Amniotic epithelial cell (primary cell): ENCODE measurements around the gene PTPN14.

Source experiments
- DNase-seq: peaks from one replicate; pipeline ENCODE4 v3.0.0-alpha.2; 2010; ENCODE audit warnings: low read depth

Gene PTPN14

GRCh38 chr1:214332946-214333798 lies 218.2 kb downstream of the PTPN14 start:
- peak; percentile 59 for DNase-seq

- DNase-seq = peak; percentile 32
Observed at GRCh38 chr1:214331827-214332423, 219.5 kb downstream of the PTPN14 start.

DNA sequence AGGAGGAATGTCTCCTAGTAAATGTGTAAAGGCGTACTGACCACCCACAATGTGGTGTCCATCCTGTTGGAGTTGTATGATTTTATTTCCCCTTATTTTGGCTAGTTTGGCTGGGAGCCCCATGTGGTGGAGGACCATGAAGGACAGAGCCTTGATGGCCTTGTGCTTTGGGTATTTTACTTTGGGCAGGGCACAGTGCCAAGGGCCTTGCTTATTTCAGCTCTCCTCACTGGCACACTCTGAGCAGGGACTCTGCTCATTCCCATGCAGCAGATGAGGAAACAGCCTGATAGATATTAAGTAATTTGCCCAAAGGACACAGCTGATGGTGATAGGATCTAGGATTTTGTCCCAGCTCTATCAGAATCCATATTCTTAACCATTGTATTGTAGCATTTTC lies 220.2 kb downstream of the PTPN14 start:
- DNase-seq = no peak

DNA sequence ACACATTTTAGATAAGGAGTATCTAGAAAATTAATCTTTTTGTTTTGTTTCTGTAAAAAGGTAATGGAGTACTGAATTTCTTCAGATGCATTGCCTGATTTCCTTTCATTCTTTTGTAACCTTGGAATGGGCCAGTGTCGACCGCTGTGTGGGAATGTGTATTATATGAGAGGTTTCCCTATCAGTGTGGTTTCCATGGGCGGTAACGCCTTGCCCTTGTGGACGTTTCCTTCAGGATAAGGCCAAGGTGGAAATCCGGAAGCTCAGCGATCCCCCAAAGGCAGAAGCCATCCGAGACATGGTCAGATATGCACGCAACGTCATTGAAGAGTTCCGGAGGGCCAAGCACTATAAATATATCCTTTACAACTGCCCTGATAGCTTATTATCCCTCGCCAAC lies 220.7 kb downstream of the PTPN14 start:
- DNase-seq = no peak

DNA sequence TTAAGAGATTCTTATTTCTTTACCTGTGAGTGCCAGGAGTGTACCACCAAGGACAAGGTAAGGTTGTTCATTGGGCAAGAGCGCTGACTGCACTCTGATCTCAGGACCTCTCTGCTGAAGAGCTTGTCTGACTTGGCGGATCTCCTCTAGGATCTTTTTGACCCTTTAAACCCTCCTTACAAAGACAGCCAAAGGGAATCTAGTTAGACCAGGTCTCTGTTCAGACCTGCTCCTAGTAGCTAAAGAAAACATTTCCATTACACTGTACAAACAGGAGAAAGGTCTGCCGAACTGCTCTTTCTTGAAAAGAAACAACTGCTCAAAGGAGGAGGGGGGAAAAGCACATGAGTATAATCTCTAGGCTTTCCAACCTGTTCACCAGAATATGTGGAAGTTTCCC lies 221.2 kb downstream of the PTPN14 start:
- DNase-seq = no peak

DNA sequence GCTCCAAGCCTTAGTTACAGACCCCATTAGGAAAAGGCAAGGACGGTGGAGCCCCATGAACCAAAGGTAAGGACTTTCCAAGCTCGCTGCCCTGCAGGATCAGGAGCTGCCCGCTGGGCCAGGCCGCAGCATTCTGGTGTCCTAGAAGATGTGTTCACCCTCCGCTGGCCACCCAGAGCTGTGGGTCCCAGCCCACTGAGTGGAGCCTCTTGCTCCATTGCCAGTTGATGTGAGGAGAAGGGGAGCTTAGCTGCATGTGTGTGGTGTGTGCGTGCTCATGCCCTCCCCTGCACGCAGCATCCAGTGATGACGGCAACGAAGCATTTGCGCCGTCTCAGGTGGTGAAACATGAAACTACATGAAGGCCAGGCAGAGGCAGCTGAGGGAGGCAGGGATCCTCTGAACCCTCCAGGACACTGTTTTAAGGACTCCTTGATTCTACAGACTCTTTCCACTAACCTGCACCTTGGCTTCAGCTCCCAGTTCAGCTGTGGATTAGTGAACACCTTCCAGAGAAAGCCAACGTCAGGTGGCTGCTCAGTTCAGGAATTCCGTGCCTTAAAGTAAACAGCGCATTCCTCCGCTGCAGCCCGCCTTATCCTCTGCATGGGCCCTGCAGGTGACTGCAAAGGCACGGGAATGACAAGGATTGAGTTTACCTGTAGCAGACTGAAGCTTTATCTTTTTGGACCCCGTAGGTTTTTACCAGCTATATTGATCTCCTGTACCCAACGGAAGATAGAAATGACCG lies 221.8 kb downstream of the PTPN14 start:
- DNase-seq = no peak

GRCh38 chr1:214328770-214329469 lies 222.5 kb downstream of the PTPN14 start:
- peak; percentile 68 for DNase-seq

- DNase-seq = no peak
Observed at GRCh38 chr1:214327514-214327913, 223.9 kb downstream of the PTPN14 start.

DNA sequence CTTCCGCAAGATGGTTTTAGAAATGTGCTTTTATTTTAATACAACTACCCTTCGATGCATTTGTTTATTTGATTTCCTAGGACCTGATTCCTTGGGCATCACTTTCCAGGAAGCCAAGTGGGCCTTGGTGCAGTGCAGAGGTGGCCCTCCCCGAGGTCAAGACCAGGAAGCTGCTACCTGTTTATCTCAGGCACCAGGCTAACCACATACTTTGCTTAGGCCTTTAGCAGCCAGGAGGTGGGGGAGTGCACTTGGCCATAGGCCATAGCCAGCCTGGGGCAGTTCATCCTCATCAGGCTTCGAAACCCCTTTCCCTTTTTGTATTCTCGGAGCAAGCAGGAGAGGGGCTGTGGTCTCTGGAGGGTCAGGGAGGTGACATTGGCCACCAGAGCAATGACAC lies 225.0 kb downstream of the PTPN14 start:
- no peak for DNase-seq

- peak; percentile 62 for DNase-seq
Observed at GRCh38 chr1:214324896-214325800, 226.3 kb downstream of the PTPN14 start.

DNA sequence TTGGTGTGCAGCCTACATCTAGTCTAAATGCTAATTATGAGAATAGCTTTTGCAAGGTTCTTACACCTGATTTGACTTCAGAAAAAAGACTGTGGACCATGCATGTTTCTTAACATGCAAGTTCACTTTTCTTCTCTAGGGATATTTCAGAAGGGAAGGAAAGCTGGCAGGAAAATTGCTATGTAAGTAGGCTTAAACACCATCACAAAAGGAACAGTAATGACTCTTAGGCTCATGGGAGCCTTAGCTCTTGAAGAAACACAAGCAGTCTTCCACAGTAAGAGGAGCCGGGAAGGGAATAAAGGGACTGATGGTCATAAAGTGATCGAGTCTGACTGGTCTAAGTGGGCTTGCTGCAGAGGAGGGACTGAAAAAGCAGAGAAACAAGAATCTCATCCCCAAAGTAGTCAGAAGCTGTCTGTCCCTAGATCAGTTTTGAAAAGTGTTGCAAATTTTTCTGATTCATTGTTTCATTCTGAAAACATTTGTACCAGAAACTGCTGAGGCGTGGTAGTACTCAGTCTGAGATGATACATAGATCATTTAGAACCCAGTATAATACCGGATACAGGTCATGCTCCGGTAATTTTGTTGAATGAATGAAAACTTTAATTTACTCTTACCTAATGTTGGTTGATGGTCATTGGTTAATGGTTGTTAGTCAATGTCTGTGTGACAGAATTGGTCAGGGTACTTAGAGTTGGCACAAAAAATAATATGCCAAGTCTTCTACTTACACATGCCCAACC lies 229.5 kb downstream of the PTPN14 start:
- no peak for DNase-seq

GRCh38 chr1:214319938-214320337 lies 231.5 kb downstream of the PTPN14 start:
- DNase-seq = no peak

DNA sequence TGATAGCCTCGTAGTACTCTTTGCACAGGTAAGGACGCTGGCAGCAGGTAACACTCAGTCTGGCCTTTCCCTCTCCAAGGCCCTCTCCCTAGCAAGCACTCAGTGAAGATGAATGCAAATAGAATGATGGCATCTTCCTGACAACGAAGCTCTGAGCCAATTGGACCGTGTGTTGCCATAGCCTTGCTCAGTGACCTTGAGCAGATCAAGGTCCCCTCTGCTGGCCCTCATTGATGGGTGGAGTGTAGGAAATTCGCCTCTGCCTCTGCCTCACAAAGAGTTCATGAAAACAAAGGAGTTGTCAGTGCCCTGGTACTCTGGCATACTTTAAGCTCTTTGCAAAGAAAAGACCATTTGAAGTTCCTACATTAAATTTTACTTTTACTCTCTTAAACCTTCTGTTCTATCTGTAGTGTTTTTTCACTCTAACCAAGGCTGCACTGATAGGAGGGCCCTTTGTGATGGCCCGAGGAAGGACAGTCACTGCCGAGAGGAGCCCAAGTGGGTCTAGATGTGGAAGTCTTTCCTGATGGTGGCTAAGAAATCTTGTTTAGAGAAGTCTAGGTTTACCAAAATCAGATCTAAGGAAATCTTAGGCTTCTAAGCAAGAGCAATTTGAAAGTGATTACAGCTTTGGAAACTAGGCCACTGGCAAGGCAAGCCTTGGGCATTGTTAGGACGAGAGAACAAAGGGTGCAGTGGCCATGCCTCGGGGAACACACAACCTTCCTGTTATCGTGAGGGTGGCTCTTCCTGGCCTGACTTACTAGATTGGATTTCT lies 232.3 kb downstream of the PTPN14 start:
- DNase-seq = no peak

DNA sequence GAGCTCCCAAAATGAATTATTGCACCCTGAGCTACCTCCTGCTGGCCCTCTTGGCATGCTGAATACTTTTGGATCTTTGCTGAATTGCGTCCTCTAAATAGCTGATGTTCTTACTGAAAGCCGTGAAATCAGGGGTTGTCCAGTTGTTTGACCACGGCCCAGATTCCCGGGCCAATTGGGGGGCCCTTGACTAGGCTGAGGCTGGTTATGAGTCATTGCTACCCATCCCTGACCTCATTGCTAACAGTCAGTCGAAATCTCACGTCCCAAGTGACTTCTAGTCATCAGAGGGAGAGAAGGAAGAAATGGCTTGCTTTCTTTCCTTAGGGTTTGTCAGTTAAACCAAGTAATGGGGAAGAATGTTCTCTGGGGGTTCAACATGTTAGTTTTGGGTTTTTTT lies 233.0 kb downstream of the PTPN14 start:
- DNase-seq = no peak

DNA sequence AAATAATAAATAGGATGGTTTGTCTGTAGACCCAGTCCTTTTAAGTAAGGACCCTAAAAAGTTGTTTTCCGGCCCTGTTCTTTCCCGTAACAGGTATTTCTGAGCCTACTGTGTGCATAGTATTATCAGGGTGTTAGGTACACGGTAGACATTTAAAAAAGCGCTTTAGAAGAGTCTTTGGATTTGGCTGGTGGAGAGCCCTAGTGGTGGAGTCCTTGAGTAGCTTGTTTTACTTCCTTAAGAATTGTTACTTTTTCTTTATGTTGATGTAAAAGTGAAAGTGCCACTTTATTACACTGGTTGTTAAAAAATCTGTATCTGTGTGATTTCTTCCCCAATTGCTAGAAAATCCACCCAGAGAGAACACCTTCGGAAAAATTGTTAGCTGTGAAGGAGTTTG lies 233.7 kb downstream of the PTPN14 start:
- DNase-seq = no peak

DNA sequence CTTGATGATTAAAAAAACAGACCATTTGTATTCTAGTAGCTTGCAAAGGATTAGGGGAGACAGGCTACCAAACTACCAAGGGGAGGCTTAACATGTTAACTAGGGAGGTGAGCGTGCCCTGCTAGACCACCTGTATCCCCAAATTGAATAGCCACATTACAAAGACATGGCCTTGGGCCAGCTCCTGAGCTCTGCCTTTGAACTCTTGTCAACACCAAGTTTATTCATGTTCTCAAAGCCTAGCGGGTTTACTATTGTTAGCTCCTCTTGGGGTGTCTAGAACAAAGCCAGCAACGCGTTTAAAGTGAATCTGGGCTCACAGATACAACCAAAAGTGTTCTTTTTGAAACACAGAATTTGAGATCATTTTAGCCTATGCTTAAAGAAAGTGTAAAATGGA lies 234.1 kb downstream of the PTPN14 start:
- no peak for DNase-seq

DNA sequence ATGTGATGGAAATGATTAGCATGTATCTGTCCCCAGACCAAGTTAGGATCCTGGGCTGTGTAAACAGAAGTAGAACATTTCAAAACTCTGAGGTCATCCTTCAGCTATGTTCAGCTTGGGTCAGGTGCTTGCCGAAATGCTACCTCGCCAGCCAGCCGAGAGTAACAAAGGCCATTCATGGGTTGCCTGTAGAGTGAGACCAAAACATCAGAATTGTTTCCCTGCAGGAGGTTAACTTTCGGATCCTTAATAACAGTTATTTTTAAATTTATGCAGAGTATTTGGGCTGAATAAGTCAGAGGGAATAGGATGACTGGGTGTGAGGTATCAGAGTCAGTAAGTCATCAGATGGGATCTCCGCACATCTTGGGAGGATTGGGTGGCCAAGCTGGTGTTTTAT lies 234.8 kb downstream of the PTPN14 start:
- DNase-seq = no peak

- DNase-seq = no peak
Observed at GRCh38 chr1:214314178-214314843, 237.1 kb downstream of the PTPN14 start.

- DNase-seq = no peak
Observed at GRCh38 chr1:214312530-214313051, 238.8 kb downstream of the PTPN14 start.
